Measurements from ENCODE around the gene PPP2R3B. TPM values are rescaled to one million over a fixed set of nuclear protein-coding genes. Genes with fewer than 3 reads are reported as not detected.

PPP2R3B gene
- total RNA-seq, 1 donor from 2014 or later = 35.4 TPM

GRCh38 chrX:291411-291901, 95.3 kb downstream of the PPP2R3B start:
- ATAC-seq = no peak
- intact Hi-C loops (cut with DNase I) = no loop called here
- DNase-seq (ENCODE audit: low spot score) = peak; percentile 52

- ATAC-seq = no peak
- intact Hi-C loops (cut with DNase I) = no loop called here
- DNase-seq (ENCODE audit: low spot score) = peak; percentile 41
Measured at GRCh38 chrX:290476-291166, 96.1 kb downstream of the PPP2R3B start.

- DNase-seq (ENCODE audit: low spot score) (peak; percentile 45), ATAC-seq (no peak)
- intact Hi-C loops (cut with DNase I) = no loop called here
Measured at GRCh38 chrX:288561-288991, 98.1 kb downstream of the PPP2R3B start.

- DNase-seq (ENCODE audit: low spot score) = peak; percentile 13
- intact Hi-C loops (cut with DNase I) = no loop called here
- no peak for ATAC-seq
Measured at GRCh38 chrX:287670-288069, 99.0 kb downstream of the PPP2R3B start.

DNA sequence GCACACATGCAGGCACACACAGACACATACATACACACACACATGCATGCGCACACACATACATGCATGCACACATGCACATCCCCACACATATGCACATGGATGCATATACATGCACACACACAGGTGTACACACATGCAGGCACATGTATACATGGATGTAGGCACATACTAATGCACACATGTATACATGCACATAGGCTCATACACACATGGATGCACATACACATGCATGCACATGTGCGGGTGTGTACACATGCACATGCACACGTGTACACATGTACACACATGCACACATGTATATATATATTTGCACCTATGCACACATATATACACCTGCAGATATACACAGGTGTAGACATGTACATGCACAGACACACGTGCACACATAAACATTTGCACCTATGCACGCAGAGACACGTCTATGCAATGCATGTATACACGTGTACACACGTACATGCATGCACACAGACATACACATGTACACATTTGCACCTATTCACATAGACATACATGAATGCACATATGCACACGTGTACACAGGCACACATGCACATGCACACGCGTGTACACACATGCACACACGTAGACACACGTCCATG, 101.5 kb downstream of the PPP2R3B start:
- intact Hi-C loops (cut with DNase I) = no loop called here
- DNase-seq (ENCODE audit: low spot score) (peak; percentile 33), ATAC-seq (no peak)

Other genes starting within 250 kb of the PPP2R3B start
- 11.0 TPM for gene PLCXD1, start 105.5 kb downstream of the PPP2R3B start, total RNA-seq
- 43.1 TPM for gene GTPBP6, start 68.1 kb downstream of the PPP2R3B start, total RNA-seq
- gene SHOX, start 243.9 kb upstream of the PPP2R3B start, total RNA-seq = 0.36 TPM

Data from sciatic nerve (tissue), 2 donors.